CD8-positive, alpha-beta memory T cell (primary cell): ENCODE data around the gene EP400. TPM values are rescaled to one million over a fixed set of nuclear protein-coding genes. Genes with fewer than 3 reads are reported as not detected.

ENCODE experiments used
- CTCF ChIA-PET: fragments of 350-600 bp; sonication (Branson Sonifier 250); formaldehyde crosslinking; loops from one replicate; lab custom pipeline; 2021; ENCODE audit warnings: antibody characterized with exemption; lab: Charles Lee
- POLR2A ChIA-PET: fragments of 350-600 bp; sonication (Branson Sonifier 250); formaldehyde crosslinking; loops from one replicate; lab custom pipeline; 2021; ENCODE audit warnings: antibody characterized with exemption; lab: Charles Lee
- DNase-seq, 5 donors: peaks; one replicate each; pipeline versions ENCODE4 v3.0.0 to v3.0.0-alpha.2; 2020 to 2022; ENCODE audit warnings: mixed read lengths in 1 of 5
- H3K27ac ChIP-seq: one replicate; pipeline ENCODE4 v1.7.0; 2013; ENCODE audit warnings: low read depth, mild to moderate bottlenecking, low read length, moderate library complexity
- H3K27me3 ChIP-seq: 2 replicates; pipeline ENCODE4 v1.7.0; 2013; ENCODE audit warnings: low read length, mild to moderate bottlenecking; ENCODE audit not compliant: insufficient read depth, poor library complexity, severe bottlenecking
- H3K36me3 ChIP-seq: 2 replicates; pipeline ENCODE4 v1.7.0; 2013; ENCODE audit warnings: mild to moderate bottlenecking, low read length, moderate library complexity; ENCODE audit not compliant: insufficient read depth
- H3K4me1 ChIP-seq: 2 replicates; pipeline ENCODE4 v1.7.0; 2013; ENCODE audit warnings: mild to moderate bottlenecking, low read length, moderate library complexity; ENCODE audit not compliant: insufficient read depth
- H3K4me3 ChIP-seq: 2 replicates; pipeline ENCODE4 v1.7.0; 2013; ENCODE audit warnings: mild to moderate bottlenecking, low read length
- H3K9me3 ChIP-seq: 2 replicates; pipeline ENCODE4 v1.7.0; 2013; ENCODE audit warnings: mild to moderate bottlenecking, low read length
- H3K27ac Mint-ChIP-seq, 8 donors: one replicate each; pipeline ENCODE4 v1.8.0; 2020 to 2021; ENCODE audit warnings: mixed read lengths in 8 of 8, mild to moderate bottlenecking in 6 of 8, inconsistent platforms in 3 of 8, moderate library complexity in 3 of 8
- H3K27me3 Mint-ChIP-seq, 2 donors: one replicate each; pipeline ENCODE4 v1.8.0; 2020 to 2021; ENCODE audit warnings: mixed read lengths in 2 of 2, mild to moderate bottlenecking in 1 of 2, moderate library complexity in 1 of 2
- H3K36me3 Mint-ChIP-seq, 3 donors: one replicate each; pipeline ENCODE4 v1.8.0; 2020 to 2021; ENCODE audit warnings: mixed read lengths in 3 of 3, inconsistent platforms in 1 of 3, mild to moderate bottlenecking in 1 of 3
- H3K4me1 Mint-ChIP-seq, 3 donors: one replicate each; pipeline ENCODE4 v1.8.0; 2020 to 2021; ENCODE audit warnings: mixed read lengths in 3 of 3, inconsistent platforms in 1 of 3, mild to moderate bottlenecking in 1 of 3
- H3K4me3 Mint-ChIP-seq, 7 donors: one replicate each; pipeline ENCODE4 v1.8.0; 2020 to 2021; ENCODE audit warnings: mixed read lengths in 7 of 7, mild to moderate bottlenecking in 6 of 7, moderate library complexity in 4 of 7, inconsistent platforms in 2 of 7
- H3K9me3 Mint-ChIP-seq, 5 donors: one replicate each; pipeline ENCODE4 v1.8.0; 2020 to 2022; ENCODE audit warnings: mixed read lengths in 5 of 5, mild to moderate bottlenecking in 3 of 5, moderate library complexity in 2 of 5, inconsistent platforms in 1 of 5
- polyA plus RNA-seq: library from polyadenylated mRNA; unstranded; fragments of 300-500 nt; fragmentation: Illumina TruSeq; gene quantifications from one replicate; pipeline ENCODE4 v1.2.3, GENCODE V29; 2021
- total RNA-seq, 2 experiments: library from RNA; stranded (reverse); gene quantifications; one replicate each; pipeline ENCODE4 v1.2.3, GENCODE V29; 2021

Gene EP400
- total and polyA plus RNA-seq, 3 experiments from 2014 or later, result 4.3 to 48.8 (median 47.9) TPM

DNA sequence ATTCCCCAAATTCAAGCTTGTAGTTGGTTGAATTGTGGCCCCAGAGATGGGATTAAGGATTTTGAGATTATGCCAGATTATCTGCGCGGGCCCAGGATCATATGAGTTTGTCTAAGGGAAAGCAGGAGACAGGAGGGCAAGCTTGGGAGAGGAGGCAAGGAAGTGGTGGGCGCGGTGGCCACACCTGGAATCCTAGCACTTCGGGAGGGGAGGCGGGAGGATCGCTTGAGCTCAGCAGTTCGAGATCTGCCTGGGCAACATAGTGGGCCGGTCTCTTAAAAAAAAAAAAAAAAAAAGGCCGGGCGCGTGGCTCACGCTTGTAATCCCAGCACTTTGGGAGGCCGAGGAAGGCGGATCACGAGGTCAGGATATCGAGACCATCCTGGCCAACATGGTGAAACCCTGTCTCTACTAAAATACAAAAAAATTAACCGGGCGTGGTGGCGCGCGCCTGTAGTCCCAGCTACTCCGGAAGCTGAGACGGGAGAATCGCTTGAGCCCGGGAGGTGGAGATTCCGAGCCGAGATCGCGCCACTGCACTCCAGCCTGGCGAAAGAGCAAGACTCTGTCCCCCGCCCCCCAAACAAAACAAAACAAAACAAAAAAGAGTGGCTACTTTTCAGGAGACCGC is 21.5 kb upstream of the EP400 start:
- Mint-ChIP-seq H3K27ac (peak overlapping the region in 7 of 8 donors; percentile 69 to 93 (median 82)), H3K4me1 (peaks cover 19 to 31% (median 27%) of the 10 kb centered on the region in 3 donors), H3K27me3 (no peaks in the 10 kb centered on the region), H3K9me3 (no peaks in the 10 kb centered on the region), H3K4me3 (peak overlapping the region; percentile 85 to 96 (median 90)), H3K36me3 (peaks cover 4 to 21% (median 7%) of the 10 kb centered on the region in 3 donors)
- H3K4me3 ChIP-seq, result peak overlapping the region; percentile 59
- peak in 1 of 5 donors; percentile 58 for DNase-seq
- H3K27ac ChIP-seq, result peak overlapping the region; percentile 61
- no peaks in the 10 kb centered on the region for H3K27me3 ChIP-seq
- peaks cover 13% of the 10 kb centered on the region for H3K36me3 ChIP-seq
- H3K9me3 ChIP-seq, result no peaks in the 10 kb centered on the region
- CTCF ChIA-PET, result interaction anchor here (0.8 to 1.0 kb wide), 2 partner anchors 18 to 21 kb away, joined by 3 to 4 read pairs; partner anchors contain the start of gene EP400
- peaks cover 14% of the 10 kb centered on the region for H3K4me1 ChIP-seq
- POLR2A ChIA-PET, result interaction anchor here (0.7 kb wide), 1 partner anchor 11 kb away, joined by 9 read pairs; no protein-coding TSS in a partner anchor

DNA sequence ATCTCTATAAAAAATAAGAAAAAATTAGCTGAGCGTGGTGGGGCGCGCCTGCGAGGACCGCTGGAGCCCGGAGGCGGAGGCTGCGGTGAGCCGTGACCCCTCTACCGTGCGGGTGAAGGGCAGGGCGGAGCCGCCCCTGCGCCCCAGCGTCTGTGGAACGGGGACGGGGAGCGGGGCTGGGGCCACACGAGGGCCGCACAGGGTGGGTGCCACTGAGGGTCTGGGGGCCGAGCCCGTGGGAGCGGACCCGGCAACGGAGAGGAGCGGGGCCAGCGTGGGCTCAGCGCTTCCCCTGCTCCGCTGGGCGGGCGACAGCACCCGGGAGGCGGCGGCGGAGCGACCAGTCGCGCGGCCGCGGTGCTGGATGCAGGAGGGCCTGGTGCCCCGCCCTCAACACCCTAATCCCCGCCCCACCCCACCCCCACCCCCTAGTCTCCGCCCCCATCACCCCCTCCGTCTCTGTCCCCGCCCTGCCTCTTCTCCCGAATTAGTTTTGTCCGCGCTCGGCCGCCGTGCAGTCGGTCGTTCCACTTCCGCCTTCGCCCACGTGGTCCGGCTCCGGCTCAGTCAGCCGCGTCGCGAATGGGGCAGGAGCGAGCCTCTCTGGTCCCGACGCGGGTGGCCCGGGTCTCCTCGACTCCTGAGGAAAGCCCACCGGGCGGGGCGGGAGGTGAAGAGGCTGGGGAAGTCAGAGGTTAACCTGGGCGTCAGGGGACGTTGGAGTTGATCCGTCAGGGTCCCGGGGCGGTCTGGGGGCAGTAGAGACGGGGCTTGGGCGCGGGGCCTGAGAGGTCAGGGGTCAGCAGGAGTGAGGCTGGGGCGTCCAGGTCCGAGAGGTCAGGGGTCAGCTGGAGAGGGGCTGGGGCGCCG is 20.8 kb upstream of the EP400 start, which contains the start of gene PUS1:
Gene PUS1, plus strand, starts transcription at position 566 of the 870 bp plus-strand sequence. CDS start 447 bp downstream, outside the sequence.
- peak within 1 kb of the TSS; percentile 84 to 93 (median 92) for H3K27ac Mint-ChIP-seq
- H3K4me1 Mint-ChIP-seq, result peaks cover 19 to 31% (median 27%) of the 10 kb centered on the region in 3 donors
- H3K4me3 ChIP-seq, result peak within 1 kb of the TSS; percentile 67
- peaks cover 21% of the 10 kb centered on the region for H3K36me3 ChIP-seq
- POLR2A ChIA-PET, result interaction anchor here (1.1 to 1.9 kb wide), 2 partner anchors 16 to 21 kb away, joined by 3 to 7 read pairs; partner anchors contain the start of gene EP400
- no peaks in the 10 kb centered on the region for H3K27me3 Mint-ChIP-seq
- CTCF ChIA-PET, result interaction anchor here (0.8 to 1.2 kb wide), 3 partner anchors 12 to 20 kb away, joined by 3 to 4 read pairs (median 3); partner anchors contain the start of gene EP400
- no peaks in the 10 kb centered on the region for H3K9me3 Mint-ChIP-seq
- no peaks in the 10 kb centered on the region for H3K9me3 ChIP-seq
- peak within 1 kb of the TSS; percentile 88 to 96 (median 92) for H3K4me3 Mint-ChIP-seq
- H3K27me3 ChIP-seq, result no peaks in the 10 kb centered on the region
- H3K27ac ChIP-seq, result peak within 1 kb of the TSS; percentile 65
- peak; percentile 91 to 96 (median 92) for DNase-seq
- H3K36me3 Mint-ChIP-seq, result peaks cover 4 to 29% (median 15%) of the 10 kb centered on the region in 3 donors
- peaks cover 14% of the 10 kb centered on the region for H3K4me1 ChIP-seq

DNA sequence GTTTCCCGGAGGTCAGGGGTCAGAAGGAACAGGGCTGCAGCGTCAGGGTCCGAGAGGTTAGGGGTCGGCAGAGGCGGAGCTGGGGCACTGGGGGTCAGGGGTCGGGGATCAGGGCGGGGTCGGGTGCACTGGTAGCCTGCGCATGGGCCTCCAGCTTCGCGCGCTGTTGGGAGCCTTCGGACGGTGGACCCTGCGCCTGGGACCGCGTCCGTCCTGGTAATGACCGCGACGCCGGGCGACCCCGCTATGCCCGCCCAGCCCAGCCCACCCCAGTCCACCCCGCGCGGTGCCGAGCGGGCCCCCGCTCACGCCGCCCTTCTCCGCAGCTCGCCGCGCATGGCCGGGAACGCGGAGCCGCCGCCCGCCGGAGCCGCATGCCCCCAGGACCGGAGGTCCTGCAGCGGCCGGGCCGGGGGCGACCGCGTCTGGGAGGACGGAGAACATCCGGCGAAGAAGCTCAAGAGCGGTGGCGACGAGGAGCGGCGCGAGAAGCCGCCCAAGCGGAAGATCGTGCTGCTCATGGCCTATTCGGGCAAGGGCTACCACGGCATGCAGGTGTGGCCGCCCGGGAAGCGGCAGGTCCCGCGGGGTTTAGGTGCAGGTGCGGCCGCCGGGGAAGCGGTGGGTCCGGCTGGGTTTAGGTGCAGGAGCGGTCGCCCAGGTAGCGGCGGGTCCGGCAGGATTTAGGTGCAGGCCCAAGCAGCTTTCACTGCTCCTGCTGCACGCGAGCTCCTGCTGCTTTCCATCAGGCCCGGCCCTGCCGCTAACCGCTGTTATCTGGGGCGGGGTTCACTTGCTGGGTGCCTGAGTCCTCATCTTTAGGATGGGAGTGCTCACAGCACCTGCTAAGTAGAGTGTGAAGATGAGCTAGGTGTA is 19.9 kb upstream of the EP400 start:
- Histone ChIP-seq H3K36me3 (peaks cover 26% of the 10 kb centered on the region), H3K9me3 (no peaks in the 10 kb centered on the region), H3K4me3 (peak overlapping the region; percentile 67), H3K27ac (peak overlapping the region; percentile 65), H3K27me3 (no peaks in the 10 kb centered on the region), H3K4me1 (peaks cover 14% of the 10 kb centered on the region)
- peak in 3 of 5 donors; percentile 24 to 63 (median 37) for DNase-seq
- H3K27me3 Mint-ChIP-seq, result no peaks in the 10 kb centered on the region
- ChIA-PET CTCF (interaction anchor here (1.2 kb wide), 1 partner anchor 11 kb away, joined by 3 read pairs; no protein-coding TSS in a partner anchor), POLR2A (interaction anchor here (0.7 to 1.9 kb wide), 4 partner anchors 11 to 44 kb away, joined by 3 to 7 read pairs (median 4); partner anchors contain the start of gene EP400)
- peaks cover 15 to 24% (median 22%) of the 10 kb centered on the region in 3 donors for H3K4me1 Mint-ChIP-seq
- H3K9me3 Mint-ChIP-seq, result no peaks in the 10 kb centered on the region
- H3K4me3 Mint-ChIP-seq, result peak overlapping the region; percentile 87 to 95 (median 92)
- H3K36me3 Mint-ChIP-seq, result peaks cover 4 to 36% (median 15%) of the 10 kb centered on the region in 3 donors
- peak overlapping the region; percentile 84 to 93 (median 90) for H3K27ac Mint-ChIP-seq

DNA sequence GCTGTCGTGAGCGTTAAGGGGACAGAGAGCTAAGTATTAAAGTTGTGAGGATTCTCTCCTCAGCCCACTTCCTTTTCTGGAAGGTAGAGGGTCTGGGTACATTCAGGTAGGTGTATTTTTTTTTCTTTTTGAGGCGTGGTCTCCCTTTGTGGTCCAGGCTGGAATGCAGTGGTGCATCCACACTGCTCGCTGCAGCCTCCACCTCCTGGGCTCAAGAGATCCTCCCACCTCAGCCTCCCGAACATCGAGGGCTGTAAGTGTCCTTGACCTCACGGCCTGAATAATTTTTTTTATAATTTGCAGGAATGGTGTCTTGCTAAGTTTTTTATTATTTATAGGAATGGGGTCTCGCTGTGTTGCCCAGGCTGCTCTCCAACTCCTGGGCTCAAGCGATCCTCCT is 19.2 kb upstream of the EP400 start:
- H3K27me3 Mint-ChIP-seq, result no peaks in the 10 kb centered on the region
- no peak for DNase-seq
- H3K27me3 ChIP-seq, result no peaks in the 10 kb centered on the region
- no peaks in the 10 kb centered on the region for H3K9me3 ChIP-seq
- ChIA-PET POLR2A (interaction anchor here (0.7 to 1.9 kb wide), 4 partner anchors 10 to 44 kb away, joined by 3 to 7 read pairs (median 4); partner anchors contain the start of gene EP400), CTCF (interaction anchor here (1.2 kb wide), 1 partner anchor 10 kb away, joined by 3 read pairs; no protein-coding TSS in a partner anchor)
- H3K36me3 ChIP-seq, result peaks cover 27% of the 10 kb centered on the region
- H3K27ac ChIP-seq, result no peak overlapping the region
- no peaks in the 10 kb centered on the region for H3K9me3 Mint-ChIP-seq
- peaks cover 14% of the 10 kb centered on the region for H3K4me1 ChIP-seq
- peak overlapping the region; percentile 45 for H3K4me3 ChIP-seq
- peak overlapping the region; percentile 27 to 93 (median 88) for H3K27ac Mint-ChIP-seq
- peaks cover 4 to 39% (median 15%) of the 10 kb centered on the region in 3 donors for H3K36me3 Mint-ChIP-seq
- peaks cover 14 to 22% (median 21%) of the 10 kb centered on the region in 3 donors for H3K4me1 Mint-ChIP-seq
- peak overlapping the region; percentile 75 to 93 (median 88) for H3K4me3 Mint-ChIP-seq

DNA sequence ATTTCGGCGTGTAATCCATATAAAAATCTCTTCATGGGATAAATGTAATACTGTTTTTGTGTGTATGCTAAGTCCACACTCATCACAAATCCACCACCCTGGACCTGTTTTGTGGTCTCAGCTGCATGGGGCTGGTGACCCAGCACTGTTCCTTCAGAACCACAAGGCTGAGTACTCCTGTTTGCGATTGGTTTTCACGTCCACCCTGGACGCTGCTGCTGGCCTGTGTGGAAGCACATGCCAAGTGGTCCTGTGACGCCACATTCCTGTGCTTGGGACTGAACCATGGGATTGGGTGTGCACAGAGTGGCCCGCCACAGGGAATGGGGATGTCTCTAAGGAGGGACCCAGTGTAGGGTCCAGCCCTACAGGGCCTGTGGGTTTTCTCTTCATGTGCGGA is 16.4 kb upstream of the EP400 start:
- no peaks in the 10 kb centered on the region for H3K9me3 Mint-ChIP-seq
- Histone ChIP-seq H3K9me3 (no peaks in the 10 kb centered on the region), H3K4me3 (no peak overlapping the region), H3K27ac (no peak overlapping the region), H3K4me1 (peaks cover 11% of the 10 kb centered on the region), H3K27me3 (no peaks in the 10 kb centered on the region), H3K36me3 (peaks cover 27% of the 10 kb centered on the region)
- H3K36me3 Mint-ChIP-seq, result peaks cover 4 to 56% (median 17%) of the 10 kb centered on the region in 3 donors
- no peaks in the 10 kb centered on the region for H3K27me3 Mint-ChIP-seq
- peaks cover 9 to 17% (median 16%) of the 10 kb centered on the region in 3 donors for H3K4me1 Mint-ChIP-seq
- ChIA-PET CTCF (no interaction called here), POLR2A (no interaction called here)
- no peak for DNase-seq
- peak overlapping the region in 1 of 7 donors; percentile 6 for H3K4me3 Mint-ChIP-seq
- H3K27ac Mint-ChIP-seq, result peak overlapping the region in 1 of 8 donors; percentile 33

DNA sequence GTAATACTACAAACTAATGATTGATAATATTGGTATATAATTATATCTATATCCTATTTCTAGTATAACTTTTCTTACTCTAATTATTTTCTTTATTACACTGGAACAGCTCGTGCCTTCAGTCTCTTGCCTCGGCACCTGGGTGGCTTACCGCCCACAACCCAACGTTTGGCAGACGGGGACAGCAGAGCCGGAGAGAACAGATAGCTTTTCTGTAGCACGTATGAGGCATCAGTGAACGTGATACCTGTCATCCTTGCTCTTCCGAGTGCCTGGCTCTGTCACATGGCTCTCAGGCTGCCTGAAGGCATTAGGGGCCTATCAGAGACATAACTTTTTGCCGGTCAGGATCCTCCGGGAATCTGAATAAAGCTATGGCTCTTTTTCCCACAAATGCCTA is 15.2 kb upstream of the EP400 start:
- Histone ChIP-seq H3K4me3 (no peak overlapping the region), H3K4me1 (peaks cover 11% of the 10 kb centered on the region), H3K36me3 (peaks cover 27% of the 10 kb centered on the region), H3K9me3 (no peaks in the 10 kb centered on the region), H3K27ac (no peak overlapping the region), H3K27me3 (no peaks in the 10 kb centered on the region)
- H3K36me3 Mint-ChIP-seq, result peaks cover 4 to 61% (median 17%) of the 10 kb centered on the region in 3 donors
- no peak overlapping the region for H3K27ac Mint-ChIP-seq
- DNase-seq, result no peak
- H3K9me3 Mint-ChIP-seq, result no peaks in the 10 kb centered on the region
- no peak overlapping the region for H3K4me3 Mint-ChIP-seq
- ChIA-PET CTCF (no interaction called here), POLR2A (no interaction called here)
- peaks cover 7 to 17% (median 13%) of the 10 kb centered on the region in 3 donors for H3K4me1 Mint-ChIP-seq
- H3K27me3 Mint-ChIP-seq, result no peaks in the 10 kb centered on the region

DNA sequence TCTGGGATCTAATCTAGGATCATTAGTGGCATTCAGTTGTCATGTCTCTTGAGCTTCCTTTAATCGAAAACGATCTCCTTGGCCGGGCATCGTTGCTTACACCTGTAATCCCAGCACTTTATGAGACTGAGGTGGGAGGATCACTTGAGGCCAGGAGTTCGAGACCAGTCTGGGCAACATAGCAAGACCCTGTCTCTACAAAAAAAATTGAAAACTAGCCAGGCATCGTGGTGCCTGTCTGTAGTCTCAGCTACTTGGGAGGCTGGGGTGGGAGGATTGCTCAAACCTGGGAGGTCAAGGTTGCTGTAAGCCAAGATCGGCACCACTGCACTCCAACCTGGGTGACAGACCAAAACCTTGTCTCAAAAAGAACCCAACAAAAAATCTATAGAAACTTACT is 11.7 kb upstream of the EP400 start:
- Histone ChIP-seq H3K27me3 (no peaks in the 10 kb centered on the region), H3K36me3 (peaks cover 20% of the 10 kb centered on the region), H3K9me3 (no peaks in the 10 kb centered on the region), H3K27ac (no peak overlapping the region), H3K4me1 (no peaks in the 10 kb centered on the region), H3K4me3 (no peak overlapping the region)
- H3K9me3 Mint-ChIP-seq, result no peaks in the 10 kb centered on the region
- ChIA-PET POLR2A (no interaction called here), CTCF (no interaction called here)
- H3K4me1 Mint-ChIP-seq, result no peaks in the 10 kb centered on the region
- peaks cover 0 to 73% (median 12%) of the 10 kb centered on the region in 3 donors for H3K36me3 Mint-ChIP-seq
- no peaks in the 10 kb centered on the region for H3K27me3 Mint-ChIP-seq
- peak overlapping the region in 2 of 8 donors; percentile 18 to 75 for H3K27ac Mint-ChIP-seq
- DNase-seq, result peak in 1 of 5 donors; percentile 8
- no peak overlapping the region for H3K4me3 Mint-ChIP-seq
